Neuronal stem cell (in vitro differentiated cells): ENCODE data around the gene GIPC3.
A peak's percentile ranks its signal among the peaks of the same experiment; 100 is the strongest.

Experiments
- DNase-seq: peaks from one replicate; pipeline ENCODE4 v3.0.0-alpha.2; 2013; ENCODE audit warnings: low spot score
- H2AFZ ChIP-seq: one replicate; pipeline ENCODE4 v1.6.1; 2013; ENCODE audit warnings: mild to moderate bottlenecking, low read length, inconsistent platforms
- H2AK5ac ChIP-seq: 2 replicates; pipeline ENCODE4 v1.6.1; 2013; ENCODE audit warnings: low read depth, mild to moderate bottlenecking, inconsistent platforms, low read length, moderate library complexity, mixed read lengths
- H2BK120ac ChIP-seq: 2 replicates; pipeline ENCODE4 v1.6.1; 2013; ENCODE audit warnings: low read depth, mild to moderate bottlenecking, inconsistent platforms, low read length, moderate library complexity, mixed read lengths
- H2BK12ac ChIP-seq: one replicate; pipeline ENCODE4 v1.6.1; 2013; ENCODE audit warnings: low read length, inconsistent platforms
- H2BK15ac ChIP-seq: 2 replicates; pipeline ENCODE4 v1.6.1; 2013; ENCODE audit warnings: mild to moderate bottlenecking, low read length, inconsistent platforms, mixed read lengths
- H2BK5ac ChIP-seq: one replicate; pipeline ENCODE4 v1.6.1; 2013; ENCODE audit warnings: inconsistent platforms, mild to moderate bottlenecking, low read length, moderate library complexity
- H3K14ac ChIP-seq: one replicate; pipeline ENCODE4 v1.6.1; 2013; ENCODE audit warnings: low read length, inconsistent platforms
- H3K18ac ChIP-seq: 2 replicates; pipeline ENCODE4 v1.6.1; 2013; ENCODE audit warnings: low read length, inconsistent platforms
- H3K23ac ChIP-seq: 2 replicates; pipeline ENCODE4 v1.6.1; 2013; ENCODE audit warnings: low read depth, mild to moderate bottlenecking, mixed read lengths, low read length, inconsistent platforms; ENCODE audit not compliant: poor library complexity
- H3K27ac ChIP-seq: replicated peaks from 3 replicates; pipeline ENCODE4 v1.5.1; 2013; ENCODE audit warnings: low read length, inconsistent platforms
- H3K27me3 ChIP-seq, 3 experiments: 2 replicates each; pipeline ENCODE4 v1.6.1; 2013; ENCODE audit warnings: low read length in 3 of 3, mild to moderate bottlenecking in 2 of 3, inconsistent platforms in 1 of 3, low read depth in 1 of 3, mixed read lengths in 1 of 3, moderate library complexity in 1 of 3; ENCODE audit not compliant: control insufficient read depth in 3 of 3, insufficient read depth in 3 of 3
- H3K36me3 ChIP-seq, 2 donors: replicated peaks in 1 of 2; 2 replicates each; pipeline ENCODE4 v1.6.1; 2013; ENCODE audit warnings: low read length in 2 of 2; ENCODE audit not compliant: control insufficient read depth in 2 of 2, insufficient read depth in 2 of 2
- H3K4ac ChIP-seq: 2 replicates; pipeline ENCODE4 v1.6.1; 2013; ENCODE audit warnings: inconsistent platforms, mild to moderate bottlenecking, low read length, moderate library complexity
- H3K4me1 ChIP-seq, 2 donors: 1 replicate in 1 of 2; 2 replicates in 1 of 2; pipeline ENCODE4 v1.6.1; 2013; ENCODE audit warnings: low read length in 2 of 2, low read depth in 1 of 2; ENCODE audit not compliant: control insufficient read depth in 2 of 2, insufficient read depth in 1 of 2
- H3K4me2 ChIP-seq: one replicate; pipeline ENCODE4 v1.6.1; 2013; ENCODE audit warnings: mild to moderate bottlenecking, low read length, inconsistent platforms; ENCODE audit not compliant: insufficient read depth, poor library complexity, severe bottlenecking
- H3K4me3 ChIP-seq, 2 donors: 2 replicates each; pipeline ENCODE4 v1.5.1; 2013; ENCODE audit warnings: low read length in 2 of 2, mild to moderate bottlenecking in 2 of 2, inconsistent platforms in 1 of 2, moderate library complexity in 1 of 2
- H3K79me1 ChIP-seq: one replicate; pipeline ENCODE4 v1.6.1; 2013; ENCODE audit warnings: low read depth, mild to moderate bottlenecking, inconsistent platforms, low read length, moderate library complexity
- H3K9ac ChIP-seq: one replicate; pipeline ENCODE4 v1.6.1; 2013; ENCODE audit warnings: mild to moderate bottlenecking, low read depth, low read length, inconsistent platforms; ENCODE audit not compliant: poor library complexity
- H3K9me3 ChIP-seq, 2 donors: replicated peaks in 1 of 2; 2 replicates each; pipeline versions ENCODE3 to v1.6.1; 2013; ENCODE audit warnings: low read length in 2 of 2, mild to moderate bottlenecking in 2 of 2, inconsistent platforms in 1 of 2, low read depth in 1 of 2, mixed read lengths in 1 of 2, moderate library complexity in 1 of 2; ENCODE audit not compliant: control insufficient read depth in 2 of 2, insufficient read depth in 1 of 2
- H4K8ac ChIP-seq: one replicate; pipeline ENCODE4 v1.6.1; 2013; ENCODE audit warnings: low read depth, mild to moderate bottlenecking, inconsistent platforms, low read length, moderate library complexity
- H4K91ac ChIP-seq: one replicate; pipeline ENCODE4 v1.6.1; 2013; ENCODE audit warnings: low read length, low read depth, mild to moderate bottlenecking, inconsistent platforms; ENCODE audit not compliant: poor library complexity
- WGBS, 2 donors: extraction: QIAGEN DNeasy Blood & Tissue Kit; methylation state at CpG; one replicate each; pipeline ENCODE4 v1.1.7; 2013; ENCODE audit warnings: missing lambda C conversion rate in 2 of 2, mixed read lengths in 1 of 2; ENCODE audit not compliant: insufficient read length in 2 of 2, insufficient replicate concordance in 1 of 2; ENCODE audit errors: extremely low coverage in 2 of 2; 5-methylcytosine and 5-hydroxymethylcytosine counted together

Gene GIPC3

DNA sequence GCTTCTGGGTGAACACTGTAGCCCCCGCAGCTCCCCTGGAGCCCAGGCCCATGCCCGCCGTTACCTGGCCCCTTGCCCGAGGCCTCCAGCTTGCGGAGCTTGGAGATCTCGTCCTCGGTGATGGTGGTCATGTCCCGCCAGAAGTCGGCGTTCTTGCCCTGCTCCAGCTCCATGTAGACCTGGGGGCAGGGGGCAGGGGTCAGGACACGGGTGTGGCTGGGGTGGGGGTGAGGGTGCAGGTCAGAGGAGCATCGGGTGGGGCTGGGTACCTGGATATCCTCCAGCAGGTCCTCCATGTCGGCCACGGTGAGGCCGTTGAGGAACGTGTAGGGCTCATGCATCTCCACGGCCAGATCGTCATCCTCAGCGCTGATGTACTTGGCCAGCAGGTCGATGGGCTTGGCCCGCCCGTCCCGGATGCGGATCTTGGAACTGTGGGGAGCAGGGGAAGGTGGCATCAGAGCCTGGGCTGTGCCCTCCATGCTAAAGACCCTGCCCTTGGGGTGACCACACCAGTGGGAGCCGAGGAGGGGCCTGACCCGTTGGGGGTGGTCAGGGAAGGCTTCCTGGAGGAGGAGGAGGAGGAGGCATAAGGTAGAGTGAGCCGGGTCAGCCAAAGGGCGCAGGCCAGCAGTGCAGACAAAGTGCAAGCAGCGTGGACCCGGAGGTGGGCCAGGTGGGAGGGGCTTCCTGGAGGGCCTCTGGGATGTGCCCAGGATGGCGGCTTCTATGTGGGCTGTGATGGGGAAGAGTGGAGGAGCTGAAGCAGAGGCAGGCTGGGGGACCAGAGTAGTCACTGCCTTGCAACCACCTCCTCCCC is 33.7 kb downstream of the GIPC3 start:
- H2AK5ac ChIP-seq, result peak overlapping the region; percentile 32
- H3K9ac ChIP-seq, result peak overlapping the region; percentile 21
- H3K14ac ChIP-seq, result no peak overlapping the region
- no peaks in the 10 kb centered on the region for H3K9me3 ChIP-seq
- no peak overlapping the region for H3K4ac ChIP-seq
- no peaks in the 10 kb centered on the region for H3K4me1 ChIP-seq
- no peak overlapping the region for H3K27ac ChIP-seq
- peak overlapping the region; percentile 80 for H3K23ac ChIP-seq
- H2BK120ac ChIP-seq, result no peak overlapping the region
- H3K36me3 ChIP-seq, result peaks cover 6 to 51% of the 10 kb centered on the region in 2 donors
- no peak for DNase-seq
- H3K18ac ChIP-seq, result no peak overlapping the region
- peaks cover 10% of the 10 kb centered on the region for H3K79me1 ChIP-seq
- H3K4me3 ChIP-seq, result peak overlapping the region in 1 of 2 donors; percentile 61
- H2BK5ac ChIP-seq, result no peak overlapping the region
- peak overlapping the region; percentile 26 for H2BK15ac ChIP-seq
- H3K4me2 ChIP-seq, result no peak overlapping the region
- H3K27me3 ChIP-seq, result no peaks in the 10 kb centered on the region
- peak overlapping the region; percentile 82 for H4K8ac ChIP-seq
- peak overlapping the region; percentile 73 for H2BK12ac ChIP-seq
- no peak overlapping the region for H2AFZ ChIP-seq
- no CpG with 5 or more reads among the region's 31 CpGs for WGBS, 2 donors
- no peak overlapping the region for H4K91ac ChIP-seq

DNA sequence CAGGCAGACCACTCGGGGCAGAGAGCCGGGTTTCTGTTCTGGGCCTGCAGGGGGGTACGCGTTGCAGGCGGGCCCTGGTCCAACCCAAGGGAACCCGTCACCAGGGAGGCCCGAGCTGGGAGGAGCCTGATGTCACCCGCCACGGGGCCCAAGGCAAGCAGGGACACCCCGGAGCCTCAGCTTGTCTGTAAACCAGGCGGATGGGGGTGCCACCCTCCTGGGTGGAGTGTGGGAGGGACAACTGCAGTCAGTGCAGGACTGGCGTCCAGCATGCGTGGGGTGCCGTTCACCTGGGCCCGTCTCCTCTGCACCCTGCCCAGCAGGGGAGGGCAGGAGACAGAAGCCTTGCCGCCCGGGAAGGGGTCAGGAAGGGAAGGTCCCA is 34.3 kb downstream of the GIPC3 start:
- Histone ChIP-seq H4K91ac (no peak overlapping the region), H3K79me1 (peaks cover 10% of the 10 kb centered on the region), H3K14ac (no peak overlapping the region), H2BK5ac (no peak overlapping the region), H3K9me3 (no peaks in the 10 kb centered on the region), H3K27me3 (no peaks in the 10 kb centered on the region), H3K27ac (no peak overlapping the region), H3K4ac (no peak overlapping the region), H3K36me3 (peaks cover 6 to 51% of the 10 kb centered on the region in 2 donors), H4K8ac (no peak overlapping the region), H2AFZ (no peak overlapping the region), H2BK15ac (no peak overlapping the region), H3K4me1 (no peaks in the 10 kb centered on the region), H3K4me3 (no peak overlapping the region), H3K18ac (no peak overlapping the region), H2BK12ac (no peak overlapping the region), H3K9ac (peak overlapping the region; percentile 21), H2AK5ac (no peak overlapping the region), H3K4me2 (no peak overlapping the region), H2BK120ac (no peak overlapping the region), H3K23ac (no peak overlapping the region)
- no CpG with 5 or more reads among the region's 17 CpGs for WGBS, 2 donors
- DNase-seq, result no peak

DNA sequence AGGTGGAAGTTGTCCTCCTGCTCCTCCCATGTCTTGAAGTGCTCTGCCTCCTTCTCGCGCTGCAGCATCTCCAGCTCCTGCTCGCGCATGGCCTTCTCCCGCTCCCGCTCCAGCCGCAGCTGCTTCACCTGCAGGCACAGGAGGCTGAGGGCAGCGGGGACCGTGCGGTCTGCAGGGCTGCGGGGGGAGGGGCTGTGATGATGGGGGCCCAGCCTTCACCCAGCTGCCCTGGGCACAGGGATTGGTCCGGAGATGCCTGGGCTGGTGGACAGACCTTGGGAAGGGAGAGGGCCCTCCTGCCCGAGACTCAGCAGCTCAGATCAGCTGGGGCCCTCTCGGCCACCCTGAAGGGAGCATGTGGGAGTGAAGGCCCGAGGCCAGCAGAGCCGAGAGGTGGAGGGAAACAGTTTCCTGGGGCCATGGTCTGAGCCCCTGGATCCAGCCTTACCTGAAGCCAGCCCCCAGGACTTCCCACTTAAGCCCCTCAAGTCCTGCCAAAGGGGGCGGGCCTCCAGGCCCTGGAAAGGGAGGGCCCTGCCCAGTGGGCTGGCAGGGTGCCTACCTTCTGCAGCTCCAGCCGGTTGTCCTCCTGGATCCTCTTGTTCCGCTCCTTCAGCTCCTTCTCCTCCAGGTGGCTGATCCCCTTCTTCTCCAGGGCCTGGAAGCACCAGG is 35.0 kb downstream of the GIPC3 start:
- Histone ChIP-seq H3K9ac (no peak overlapping the region), H4K91ac (no peak overlapping the region), H3K14ac (no peak overlapping the region), H3K23ac (no peak overlapping the region), H2BK12ac (no peak overlapping the region), H3K4ac (no peak overlapping the region), H3K4me2 (no peak overlapping the region), H2AFZ (no peak overlapping the region), H3K36me3 (peaks cover 3 to 51% of the 10 kb centered on the region in 2 donors), H3K4me1 (no peaks in the 10 kb centered on the region), H2AK5ac (no peak overlapping the region), H3K4me3 (no peak overlapping the region), H3K27ac (no peak overlapping the region), H2BK15ac (no peak overlapping the region), H3K79me1 (peaks cover 8% of the 10 kb centered on the region), H3K18ac (no peak overlapping the region), H4K8ac (no peak overlapping the region), H2BK120ac (no peak overlapping the region), H2BK5ac (no peak overlapping the region), H3K9me3 (no peaks in the 10 kb centered on the region), H3K27me3 (no peaks in the 10 kb centered on the region)
- DNase-seq, result no peak
- WGBS, 2 donors, result no CpG with 5 or more reads among the region's 19 CpGs

DNA sequence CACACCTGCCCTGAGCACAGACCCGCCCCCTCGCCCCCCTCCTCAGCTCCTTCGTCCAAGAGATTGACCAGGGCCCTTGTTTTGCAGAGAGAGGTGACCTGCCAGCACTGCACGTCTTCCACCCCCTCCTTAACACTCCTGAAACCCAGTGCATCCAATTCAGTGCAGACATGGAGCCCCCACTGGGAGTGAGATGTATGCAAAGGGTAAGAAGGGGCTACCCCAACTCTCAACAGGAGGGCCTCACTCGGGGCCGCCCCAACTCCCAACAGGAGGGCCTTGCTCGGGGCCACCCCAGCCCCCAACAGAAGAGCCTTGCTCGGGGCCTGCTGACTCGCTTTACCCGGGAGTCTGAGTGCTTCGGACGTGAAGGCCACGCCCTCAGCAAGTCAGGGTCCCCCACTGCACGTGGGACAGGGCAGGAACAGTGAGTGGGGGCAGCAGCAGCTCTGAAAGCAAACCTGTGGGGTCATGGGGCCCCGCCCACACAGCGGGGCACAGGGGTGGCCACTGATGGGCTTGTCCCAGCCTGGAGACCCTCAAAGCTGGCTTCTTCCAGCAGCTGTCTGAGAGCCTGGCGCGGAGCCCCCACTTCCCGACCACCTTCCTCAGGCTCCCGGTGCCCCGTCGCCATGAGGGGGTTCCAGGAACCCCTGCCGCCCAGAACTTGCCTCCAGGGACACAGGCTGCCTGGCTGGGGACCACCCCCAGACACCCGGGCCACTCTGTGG is 35.7 kb downstream of the GIPC3 start:
- H4K91ac ChIP-seq, result no peak overlapping the region
- no peak overlapping the region for H4K8ac ChIP-seq
- H3K36me3 ChIP-seq, result peaks cover 0 to 48% of the 10 kb centered on the region in 2 donors
- no CpG with 5 or more reads among the region's 24 CpGs for WGBS, 2 donors
- H2AFZ ChIP-seq, result no peak overlapping the region
- no peak for DNase-seq
- H3K18ac ChIP-seq, result no peak overlapping the region
- H3K27ac ChIP-seq, result no peak overlapping the region
- H3K27me3 ChIP-seq, result no peaks in the 10 kb centered on the region
- H3K4me1 ChIP-seq, result peaks cover 2 to 5% of the 10 kb centered on the region in 2 donors
- no peak overlapping the region for H2BK15ac ChIP-seq
- no peak overlapping the region for H3K14ac ChIP-seq
- no peak overlapping the region for H3K9ac ChIP-seq
- no peak overlapping the region for H2BK5ac ChIP-seq
- no peak overlapping the region for H3K4me2 ChIP-seq
- H2BK12ac ChIP-seq, result no peak overlapping the region
- no peaks in the 10 kb centered on the region for H3K9me3 ChIP-seq
- no peak overlapping the region for H3K4me3 ChIP-seq
- no peak overlapping the region for H3K23ac ChIP-seq
- H2BK120ac ChIP-seq, result no peak overlapping the region
- no peak overlapping the region for H3K4ac ChIP-seq
- peaks cover 14% of the 10 kb centered on the region for H3K79me1 ChIP-seq
- no peak overlapping the region for H2AK5ac ChIP-seq
